Trophoblast cell (in vitro differentiated cells and primary cell): ENCODE data around the gene CELA2A.

Experiments used
- DNase-seq, 2 donors: peaks; one replicate each; pipeline ENCODE4 v3.0.0-alpha.2; 2016
- H2AFZ ChIP-seq: 2 replicates; pipeline ENCODE4 v1.6.1; 2013; ENCODE audit warnings: low read length, moderate library complexity, mild to moderate bottlenecking; ENCODE audit not compliant: insufficient read depth, poor library complexity
- H2AK5ac ChIP-seq: 2 replicates; pipeline ENCODE4 v1.6.1; 2013; ENCODE audit warnings: mild to moderate bottlenecking, low read length
- H2BK120ac ChIP-seq: 2 replicates; pipeline ENCODE4 v1.6.1; 2013; ENCODE audit warnings: low read length, mild to moderate bottlenecking, moderate library complexity; ENCODE audit not compliant: insufficient read depth, poor library complexity
- H2BK12ac ChIP-seq: 2 replicates; pipeline ENCODE4 v1.6.1; 2013; ENCODE audit warnings: mild to moderate bottlenecking, low read length, moderate library complexity
- H2BK5ac ChIP-seq: 2 replicates; pipeline ENCODE4 v1.6.1; 2013; ENCODE audit warnings: low read length, low read depth, moderate library complexity, mild to moderate bottlenecking; ENCODE audit not compliant: poor library complexity
- H3K14ac ChIP-seq: 2 replicates; pipeline ENCODE4 v1.6.1; 2013; ENCODE audit warnings: mild to moderate bottlenecking, low read length
- H3K18ac ChIP-seq: 2 replicates; pipeline ENCODE4 v1.6.1; 2013; ENCODE audit warnings: mild to moderate bottlenecking, low read length
- H3K23ac ChIP-seq: 2 replicates; pipeline ENCODE4 v1.6.1; 2013; ENCODE audit warnings: low read length
- H3K27ac ChIP-seq: 2 replicates; pipeline ENCODE4 v1.5.1; 2013; ENCODE audit warnings: low read depth, mild to moderate bottlenecking, inconsistent platforms, low read length, moderate library complexity
- H3K27me3 ChIP-seq: 2 replicates; pipeline ENCODE4 v1.6.1; 2013; ENCODE audit warnings: inconsistent platforms, mild to moderate bottlenecking, low read length, moderate library complexity; ENCODE audit not compliant: insufficient read depth
- H3K36me3 ChIP-seq, 2 experiments: 1 replicate in 1 of 2; 2 replicates in 1 of 2; pipeline ENCODE4 v1.6.1; 2013; ENCODE audit warnings: low read length in 2 of 2, mild to moderate bottlenecking in 2 of 2, moderate library complexity in 1 of 2; ENCODE audit not compliant: insufficient read depth in 2 of 2, control insufficient read depth in 1 of 2
- H3K4ac ChIP-seq: 2 replicates; pipeline ENCODE4 v1.6.1; 2013; ENCODE audit warnings: low read depth, mild to moderate bottlenecking, low read length, moderate library complexity
- H3K4me1 ChIP-seq, 2 experiments: 1 replicate in 1 of 2; 2 replicates in 1 of 2; pipeline ENCODE4 v1.6.1; 2013; ENCODE audit warnings: low read length in 2 of 2, mild to moderate bottlenecking in 2 of 2, moderate library complexity in 1 of 2; ENCODE audit not compliant: insufficient read depth in 2 of 2, control insufficient read depth in 1 of 2
- H3K4me2 ChIP-seq: 2 replicates; pipeline ENCODE4 v1.6.1; 2013; ENCODE audit warnings: inconsistent platforms, mild to moderate bottlenecking, low read length, moderate library complexity
- H3K4me3 ChIP-seq: 2 replicates; pipeline ENCODE4 v1.5.1; 2013; ENCODE audit warnings: mild to moderate bottlenecking, low read depth, low read length, inconsistent platforms
- H3K79me1 ChIP-seq: one replicate; pipeline ENCODE4 v1.6.1; 2013; ENCODE audit warnings: low read length
- H3K79me2 ChIP-seq: 2 replicates; pipeline ENCODE4 v1.6.1; 2013; ENCODE audit warnings: low read length, mild to moderate bottlenecking; ENCODE audit not compliant: control insufficient read depth, insufficient read depth, poor library complexity
- H3K9ac ChIP-seq: 2 replicates; pipeline ENCODE4 v1.6.1; 2013; ENCODE audit warnings: mild to moderate bottlenecking, low read length
- H3K9me3 ChIP-seq: 2 replicates; pipeline ENCODE4 v1.6.1; 2013; ENCODE audit warnings: low read depth, mild to moderate bottlenecking, control low read depth, inconsistent platforms, low read length; ENCODE audit not compliant: insufficient read depth
- H4K12ac ChIP-seq: 2 replicates; pipeline ENCODE4 v1.6.1; 2013; ENCODE audit warnings: low read depth, mild to moderate bottlenecking, low read length, moderate library complexity
- H4K8ac ChIP-seq: 2 replicates; pipeline ENCODE4 v1.6.1; 2013; ENCODE audit warnings: low read depth, mild to moderate bottlenecking, low read length, moderate library complexity
- H4K91ac ChIP-seq: one replicate; pipeline ENCODE4 v1.6.1; 2013; ENCODE audit warnings: low read depth, mild to moderate bottlenecking, low read length, moderate library complexity
- WGBS: extraction: QIAGEN DNeasy Blood & Tissue Kit; methylation state at CpG from one replicate; pipeline ENCODE4 v1.1.7; 2013; ENCODE audit warnings: missing lambda C conversion rate; ENCODE audit not compliant: insufficient read length, insufficient coverage; ENCODE audit errors: extremely low coverage; 5-methylcytosine and 5-hydroxymethylcytosine counted together

Gene CELA2A

DNA sequence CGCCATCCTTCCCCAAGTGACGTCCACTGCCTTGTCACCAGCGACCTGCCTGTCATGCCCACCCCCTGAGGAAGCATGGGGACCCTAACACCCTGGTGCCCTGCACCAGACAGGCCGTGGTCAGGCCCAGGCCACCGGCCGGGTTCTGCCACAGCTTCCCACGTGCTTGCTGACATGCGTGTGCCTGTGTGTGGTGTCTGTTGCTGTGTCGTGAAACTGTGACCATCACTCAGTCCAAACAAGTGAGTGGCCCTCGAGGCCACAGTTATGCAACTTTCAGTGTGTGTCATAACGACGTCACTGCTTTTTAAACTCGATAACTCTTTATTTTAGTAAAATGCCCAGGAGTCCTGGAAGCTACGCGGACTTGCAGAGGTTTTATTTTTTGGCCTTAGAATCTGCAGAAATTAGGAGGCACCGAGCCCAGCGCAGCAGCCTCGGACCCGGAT lies 26.8 kb upstream of the CELA2A start:
- no peaks in the 10 kb centered on the region for H3K27me3 ChIP-seq
- H4K8ac ChIP-seq, result no peak overlapping the region
- peaks cover 0 to 3% of the 10 kb centered on the region in 2 experiments for H3K4me1 ChIP-seq
- no peak overlapping the region for H2AK5ac ChIP-seq
- H2BK12ac ChIP-seq, result no peak overlapping the region
- H3K9ac ChIP-seq, result no peak overlapping the region
- peak; percentile 89 to 95 for DNase-seq
- H3K23ac ChIP-seq, result no peak overlapping the region
- no peak overlapping the region for H3K4ac ChIP-seq
- H3K27ac ChIP-seq, result no peak overlapping the region
- no peak overlapping the region for H3K18ac ChIP-seq
- H2AFZ ChIP-seq, result no peak overlapping the region
- no peak overlapping the region for H3K4me2 ChIP-seq
- peaks cover 7 to 14% of the 10 kb centered on the region in 2 experiments for H3K36me3 ChIP-seq
- H3K4me3 ChIP-seq, result no peak overlapping the region
- no peaks in the 10 kb centered on the region for H3K79me1 ChIP-seq
- H3K9me3 ChIP-seq, result no peaks in the 10 kb centered on the region
- no peak overlapping the region for H4K12ac ChIP-seq
- H4K91ac ChIP-seq, result no peak overlapping the region
- no peak overlapping the region for H2BK120ac ChIP-seq
- H3K79me2 ChIP-seq, result no peaks in the 10 kb centered on the region
- H3K14ac ChIP-seq, result no peak overlapping the region
- WGBS, result no CpG with 5 or more reads among the region's 19 CpGs
- no peak overlapping the region for H2BK5ac ChIP-seq

GRCh38 chr1:15430787-15431570 lies 25.6 kb upstream of the CELA2A start:
- Histone ChIP-seq H3K14ac (no peak overlapping the region), H3K79me2 (no peaks in the 10 kb centered on the region), H2BK12ac (no peak overlapping the region), H4K8ac (no peak overlapping the region), H3K9ac (no peak overlapping the region), H3K23ac (no peak overlapping the region), H3K4ac (no peak overlapping the region), H4K91ac (no peak overlapping the region), H3K27ac (no peak overlapping the region), H3K4me1 (peaks cover 0 to 3% of the 10 kb centered on the region in 2 experiments), H2BK120ac (no peak overlapping the region), H3K36me3 (peaks cover 3 to 10% of the 10 kb centered on the region in 2 experiments), H2AK5ac (no peak overlapping the region), H3K4me2 (no peak overlapping the region), H3K4me3 (peak overlapping the region; percentile 14), H2BK5ac (no peak overlapping the region), H2AFZ (no peak overlapping the region), H3K27me3 (no peaks in the 10 kb centered on the region), H3K18ac (no peak overlapping the region), H4K12ac (no peak overlapping the region), H3K79me1 (no peaks in the 10 kb centered on the region), H3K9me3 (peaks cover 3% of the 10 kb centered on the region)
- peak; percentile 57 to 75 for DNase-seq
- WGBS, result no CpG with 5 or more reads among the region's 19 CpGs

GRCh38 chr1:15431571-15431948 lies 25.0 kb upstream of the CELA2A start:
- no peak overlapping the region for H3K4ac ChIP-seq
- H3K4me1 ChIP-seq, result peaks cover 0 to 3% of the 10 kb centered on the region in 2 experiments
- H3K4me2 ChIP-seq, result no peak overlapping the region
- H3K9me3 ChIP-seq, result peaks cover 3% of the 10 kb centered on the region
- H4K12ac ChIP-seq, result no peak overlapping the region
- no peak overlapping the region for H4K8ac ChIP-seq
- WGBS, result no CpG with 5 or more reads among the region's 4 CpGs
- H2AK5ac ChIP-seq, result no peak overlapping the region
- H3K79me1 ChIP-seq, result no peaks in the 10 kb centered on the region
- no peak overlapping the region for H3K23ac ChIP-seq
- no peak overlapping the region for H3K9ac ChIP-seq
- no peak overlapping the region for H2AFZ ChIP-seq
- H2BK5ac ChIP-seq, result no peak overlapping the region
- no peaks in the 10 kb centered on the region for H3K79me2 ChIP-seq
- no peak overlapping the region for H2BK120ac ChIP-seq
- DNase-seq, result no peak
- H3K18ac ChIP-seq, result no peak overlapping the region
- H3K14ac ChIP-seq, result no peak overlapping the region
- H3K27ac ChIP-seq, result no peak overlapping the region
- H3K36me3 ChIP-seq, result peaks cover 3 to 10% of the 10 kb centered on the region in 2 experiments
- no peaks in the 10 kb centered on the region for H3K27me3 ChIP-seq
- no peak overlapping the region for H2BK12ac ChIP-seq
- H3K4me3 ChIP-seq, result no peak overlapping the region
- no peak overlapping the region for H4K91ac ChIP-seq

- no peak overlapping the region for H4K12ac ChIP-seq
- no peak overlapping the region for H2BK120ac ChIP-seq
- no peak overlapping the region for H3K18ac ChIP-seq
- no peak overlapping the region for H2BK12ac ChIP-seq
- DNase-seq, result no peak
- H2AK5ac ChIP-seq, result no peak overlapping the region
- H3K4me1 ChIP-seq, result peaks cover 0 to 3% of the 10 kb centered on the region in 2 experiments
- no peak overlapping the region for H3K9ac ChIP-seq
- no peak overlapping the region for H4K8ac ChIP-seq
- WGBS, result no CpG with 5 or more reads among the region's 9 CpGs
- H3K79me2 ChIP-seq, result no peaks in the 10 kb centered on the region
- H3K9me3 ChIP-seq, result peaks cover 3% of the 10 kb centered on the region
- no peak overlapping the region for H3K4ac ChIP-seq
- H3K27me3 ChIP-seq, result no peaks in the 10 kb centered on the region
- H3K79me1 ChIP-seq, result no peaks in the 10 kb centered on the region
- no peak overlapping the region for H3K4me3 ChIP-seq
- H3K23ac ChIP-seq, result no peak overlapping the region
- no peak overlapping the region for H2BK5ac ChIP-seq
- no peak overlapping the region for H4K91ac ChIP-seq
- no peak overlapping the region for H3K14ac ChIP-seq
- H2AFZ ChIP-seq, result no peak overlapping the region
- peaks cover 3% of the 10 kb centered on the region in 2 experiments for H3K36me3 ChIP-seq
- H3K4me2 ChIP-seq, result no peak overlapping the region
- no peak overlapping the region for H3K27ac ChIP-seq
Measured at GRCh38 chr1:15432324-15432723, 24.2 kb upstream of the CELA2A start.
